ENCODE results near the gene ARFGAP2.
"Not testable (repeated sequence)": the region's sequence is repeated elsewhere in the genome, so short reads cannot be mapped to it uniquely, and the experiment has no call there.

ARFGAP2 gene

DNA sequence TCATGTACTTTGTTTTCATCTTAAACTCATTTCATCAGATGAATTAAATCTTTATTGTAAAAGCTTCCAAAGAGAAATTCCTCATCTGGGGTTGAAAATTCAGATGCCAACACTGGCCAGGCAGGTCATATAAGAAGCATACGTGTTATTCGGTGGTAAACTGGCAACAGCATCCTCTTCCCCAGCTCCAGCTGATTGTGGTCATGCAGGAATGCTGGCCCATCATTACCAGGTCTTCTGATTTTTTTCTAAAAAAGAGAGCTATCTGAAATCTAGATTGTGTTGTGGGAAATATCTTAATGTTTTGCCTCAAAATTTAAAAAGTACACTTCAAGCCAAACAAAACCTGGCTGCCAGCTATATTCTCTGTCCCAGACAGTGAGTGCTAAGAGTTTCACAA lies 53.6 kb downstream of the ARFGAP2 start:
- no peak for DNase-seq
- no peaks in the 10 kb centered on the region for H3K9me3 ChIP-seq
- TF ChIP-seq, protein P1, sequence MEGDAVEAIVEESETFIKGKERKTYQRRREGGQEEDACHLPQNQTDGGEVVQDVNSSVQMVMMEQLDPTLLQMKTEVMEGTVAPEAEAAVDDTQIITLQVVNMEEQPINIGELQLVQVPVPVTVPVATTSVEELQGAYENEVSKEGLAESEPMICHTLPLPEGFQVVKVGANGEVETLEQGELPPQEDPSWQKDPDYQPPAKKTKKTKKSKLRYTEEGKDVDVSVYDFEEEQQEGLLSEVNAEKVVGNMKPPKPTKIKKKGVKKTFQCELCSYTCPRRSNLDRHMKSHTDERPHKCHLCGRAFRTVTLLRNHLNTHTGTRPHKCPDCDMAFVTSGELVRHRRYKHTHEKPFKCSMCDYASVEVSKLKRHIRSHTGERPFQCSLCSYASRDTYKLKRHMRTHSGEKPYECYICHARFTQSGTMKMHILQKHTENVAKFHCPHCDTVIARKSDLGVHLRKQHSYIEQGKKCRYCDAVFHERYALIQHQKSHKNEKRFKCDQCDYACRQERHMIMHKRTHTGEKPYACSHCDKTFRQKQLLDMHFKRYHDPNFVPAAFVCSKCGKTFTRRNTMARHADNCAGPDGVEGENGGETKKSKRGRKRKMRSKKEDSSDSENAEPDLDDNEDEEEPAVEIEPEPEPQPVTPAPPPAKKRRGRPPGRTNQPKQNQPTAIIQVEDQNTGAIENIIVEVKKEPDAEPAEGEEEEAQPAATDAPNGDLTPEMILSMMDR (IDR thresholded peaks at IDR 0.05; ENCODE audit: low read depth, low read length) = no peak
- no peaks in the 10 kb centered on the region for H3K36me3 ChIP-seq
- H3K4me3 ChIP-seq (ENCODE audit: low read depth, low read length) = no peak overlapping the region
- H3K27me3 ChIP-seq = no peaks in the 10 kb centered on the region
- no peaks in the 10 kb centered on the region for H3K4me1 ChIP-seq

DNA sequence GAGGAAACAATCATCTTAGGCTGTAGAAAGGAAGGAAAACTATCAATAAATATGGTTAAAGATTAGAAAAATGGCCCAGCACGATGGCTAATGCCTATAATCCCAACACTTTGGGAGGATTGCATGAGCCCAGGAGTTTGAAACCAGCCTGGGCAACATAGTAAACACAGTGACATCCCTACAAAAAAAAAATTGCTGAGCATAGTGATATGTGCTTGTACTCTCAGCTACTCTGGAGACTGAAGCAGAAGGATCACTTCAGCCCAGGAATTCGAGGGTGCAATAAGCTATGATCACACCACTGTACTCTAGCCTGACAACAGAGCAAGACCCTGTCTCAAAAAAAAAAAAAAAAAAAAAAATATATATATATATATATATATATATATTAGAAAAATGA lies 54.9 kb downstream of the ARFGAP2 start:
- H3K36me3 ChIP-seq = no peaks in the 10 kb centered on the region
- no peak for DNase-seq
- H3K9me3 ChIP-seq = no peaks in the 10 kb centered on the region
- no peak overlapping the region for H3K4me3 ChIP-seq (ENCODE audit: low read depth, low read length)
- no peaks in the 10 kb centered on the region for H3K4me1 ChIP-seq
- TF ChIP-seq, protein P1 (IDR thresholded peaks at IDR 0.05; ENCODE audit: low read depth, low read length) = no peak
- no peaks in the 10 kb centered on the region for H3K27me3 ChIP-seq

DNA sequence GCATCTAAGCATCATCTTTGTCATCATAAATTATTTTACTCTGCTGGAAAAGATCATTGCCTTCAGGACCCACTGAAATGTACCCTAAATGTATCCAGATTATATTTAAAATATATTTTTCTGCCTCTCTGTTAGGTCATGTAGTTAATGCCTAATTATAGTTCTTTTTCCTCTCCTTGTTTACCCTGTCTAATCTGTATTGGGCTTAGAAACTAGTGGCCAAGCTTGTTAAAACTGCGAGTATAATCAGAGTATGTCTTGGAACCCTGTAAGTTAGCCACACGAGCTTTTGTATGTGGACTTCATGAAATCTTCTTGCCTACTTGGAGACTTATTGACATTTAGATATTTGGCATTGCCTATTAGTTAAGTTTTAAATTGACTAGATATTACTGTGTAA lies 55.6 kb downstream of the ARFGAP2 start:
- no peak overlapping the region for H3K4me3 ChIP-seq (ENCODE audit: low read depth, low read length)
- no peaks in the 10 kb centered on the region for H3K9me3 ChIP-seq
- H3K27me3 ChIP-seq = no peaks in the 10 kb centered on the region
- no peak for DNase-seq
- no peaks in the 10 kb centered on the region for H3K4me1 ChIP-seq
- no peaks in the 10 kb centered on the region for H3K36me3 ChIP-seq
- TF ChIP-seq, protein P1 (IDR thresholded peaks at IDR 0.05; ENCODE audit: low read depth, low read length) = no peak

DNA sequence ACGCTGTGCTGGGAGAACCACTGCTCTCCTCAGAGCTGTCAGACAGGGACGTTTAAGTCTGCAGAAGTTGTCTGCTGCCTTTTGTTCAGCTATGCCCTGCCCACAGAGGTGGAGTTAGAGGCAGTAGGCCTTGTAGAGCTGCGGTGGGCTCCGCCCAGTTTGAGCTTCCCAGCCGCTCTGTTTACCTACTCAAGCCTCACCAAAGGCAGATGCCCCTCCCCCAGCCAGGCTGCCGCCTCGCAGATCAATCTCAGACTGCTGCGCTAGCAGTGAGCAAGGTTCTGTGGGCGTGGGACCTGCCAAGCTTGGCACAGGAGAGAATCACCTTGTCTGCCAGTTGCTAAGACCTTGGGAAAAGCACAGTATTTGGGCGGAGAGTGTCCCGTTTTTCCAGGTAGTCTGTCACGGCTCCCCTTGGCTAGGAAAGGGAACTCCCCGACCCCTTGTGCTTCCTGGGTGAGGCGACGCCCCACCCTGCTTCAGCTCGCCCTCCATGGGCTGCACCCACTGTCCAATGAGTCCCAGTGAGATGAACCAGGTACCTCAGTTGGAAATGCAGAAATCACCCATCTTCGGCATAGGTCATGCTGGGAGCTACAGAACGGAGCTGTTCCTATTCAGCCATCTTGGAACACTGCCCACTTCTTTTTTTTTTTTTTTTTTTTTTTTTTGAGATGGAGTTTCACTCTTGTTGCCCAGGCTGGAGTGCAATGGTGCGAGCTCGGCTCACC lies 57.6 kb downstream of the ARFGAP2 start:
- H3K9me3 ChIP-seq; H3K4me3 ChIP-seq (ENCODE audit: low read depth, low read length); H3K27me3 ChIP-seq; H3K36me3 ChIP-seq; H3K4me1 ChIP-seq: not testable (repeated sequence)
- DNase-seq = peak; percentile 32
